ENCODE results near the gene GTPBP3. TPM values are rescaled to one million over a fixed set of nuclear protein-coding genes. Genes with fewer than 3 reads are reported as not detected.

GTPBP3 gene
- polyA plus RNA-seq, 4 donors, result 15.7 to 37.9 (median 24.6) TPM

DNA sequence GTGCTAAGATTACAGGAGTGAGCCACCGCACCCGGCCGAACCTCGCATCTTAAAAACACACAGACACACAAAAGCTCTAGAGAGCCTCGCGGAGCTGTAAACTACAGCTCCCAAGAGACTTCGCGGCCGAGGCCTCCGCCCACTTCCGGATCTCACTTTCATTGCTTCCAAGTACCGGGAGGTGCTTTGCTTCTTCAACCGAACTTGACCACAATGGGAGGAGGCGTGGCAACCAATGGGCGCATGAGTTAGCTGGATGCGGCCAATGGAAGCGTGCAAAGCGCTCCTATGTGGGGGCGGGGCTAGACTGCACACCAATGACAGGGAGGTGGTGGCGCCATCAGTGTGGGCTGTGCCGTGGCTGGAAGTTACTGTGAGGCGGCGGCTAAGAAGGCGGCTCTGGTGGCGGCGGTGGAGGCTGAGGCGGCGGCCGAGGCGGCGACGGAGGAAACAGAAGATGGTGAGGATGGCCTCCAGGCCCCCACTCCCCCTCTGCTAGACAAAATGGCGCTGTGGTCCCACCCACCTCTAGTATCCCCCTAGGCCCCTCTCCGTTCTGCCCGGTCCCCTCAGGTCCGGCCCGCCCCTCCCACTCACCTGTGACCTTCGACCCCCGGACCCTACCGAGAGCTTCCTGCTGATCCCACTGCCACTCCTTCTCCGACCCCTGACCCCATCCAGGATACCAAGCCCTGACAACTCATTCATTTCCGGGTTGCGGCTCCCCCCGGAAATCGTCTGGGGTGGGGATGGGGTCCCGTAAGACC, 28.0 kb upstream of the GTPBP3 start, which contains the start of gene DDA1:
TSS of gene DDA1 (plus strand) at position 366 of the 767 bp plus-strand sequence. CDS start at position 458, 92 bp downstream.
- DNase-seq (ENCODE audit: low read depth in 4 of 4, low spot score in 2 of 4), result peak; percentile 89 to 100 (median 98)

DNA sequence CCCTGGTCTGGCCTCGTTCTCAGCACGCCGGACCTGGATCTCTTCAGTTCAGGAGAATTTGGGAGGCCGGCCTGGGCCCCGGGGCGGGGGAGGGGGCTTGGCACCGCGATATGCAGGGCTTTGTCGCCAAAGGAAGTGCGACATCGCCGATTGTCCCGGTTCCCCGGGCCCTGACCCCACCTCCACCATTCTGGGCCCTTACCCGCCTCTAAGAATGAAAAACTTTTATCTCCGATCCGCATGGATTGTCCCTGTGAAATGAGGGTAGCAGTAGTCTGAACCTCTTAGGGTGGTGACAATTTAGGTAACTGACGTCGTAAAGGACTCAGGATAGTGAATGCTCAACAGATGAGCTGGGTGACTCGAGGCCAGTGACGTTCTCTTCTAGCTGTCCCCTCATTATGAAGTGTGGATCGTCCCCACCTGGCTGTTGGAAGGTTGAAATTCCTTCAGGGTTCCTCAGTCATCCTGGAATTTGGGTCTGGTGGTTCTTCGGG, 27.3 kb upstream of the GTPBP3 start:
- DNase-seq (ENCODE audit: low read depth in 4 of 4, low spot score in 2 of 4), result no peak

GRCh38 chr19:17311455-17312188, 25.7 kb upstream of the GTPBP3 start:
- DNase-seq (ENCODE audit: low read depth in 4 of 4, low spot score in 2 of 4), result no peak

DNA sequence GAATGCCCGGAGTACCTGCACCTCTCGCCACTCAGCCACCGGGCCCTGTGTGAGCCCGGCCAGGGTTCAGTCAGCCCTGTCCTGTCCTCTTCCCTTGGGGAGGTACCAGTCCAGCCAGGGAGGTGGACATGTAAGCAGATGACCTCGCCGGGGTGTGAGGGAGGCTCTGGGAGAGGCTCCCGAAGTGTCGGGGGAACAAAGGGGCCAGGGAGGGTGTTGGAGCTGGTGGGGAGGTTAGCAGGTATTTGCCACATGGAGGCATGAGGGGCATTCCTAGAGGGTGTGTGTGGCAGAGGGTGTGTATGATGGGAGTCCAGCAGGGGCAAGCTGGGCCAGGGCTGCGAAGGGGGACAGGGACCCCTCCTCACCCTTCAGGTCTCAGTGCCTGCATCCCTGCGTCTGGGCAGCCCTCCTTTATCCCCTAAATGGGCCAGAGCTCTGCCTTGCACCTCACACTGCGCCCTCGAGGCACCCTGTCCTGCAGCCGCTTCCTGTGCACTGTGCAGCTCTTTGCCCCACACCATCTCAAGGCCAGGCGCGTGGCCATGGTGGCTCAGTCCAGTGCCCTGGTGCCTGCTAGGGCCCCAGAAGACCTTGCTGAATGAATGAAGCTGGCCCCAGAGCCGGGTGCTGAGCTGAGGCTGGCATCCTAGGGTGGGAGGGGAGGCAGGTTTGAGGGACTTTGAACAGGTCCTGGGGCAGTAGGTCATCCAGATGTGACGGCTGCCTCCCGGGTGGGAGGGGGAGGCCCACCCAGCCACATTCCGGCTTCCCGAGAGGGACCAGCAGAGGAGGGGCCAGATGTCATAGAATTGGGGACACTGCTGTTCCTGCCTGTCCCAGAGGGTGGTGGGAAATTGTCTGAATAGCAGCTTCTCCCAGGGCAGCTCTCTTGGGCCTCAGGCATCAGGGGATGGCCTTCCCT, 24.9 kb upstream of the GTPBP3 start:
- DNase-seq (ENCODE audit: low read depth in 4 of 4, low spot score in 2 of 4), result no peak

DNA sequence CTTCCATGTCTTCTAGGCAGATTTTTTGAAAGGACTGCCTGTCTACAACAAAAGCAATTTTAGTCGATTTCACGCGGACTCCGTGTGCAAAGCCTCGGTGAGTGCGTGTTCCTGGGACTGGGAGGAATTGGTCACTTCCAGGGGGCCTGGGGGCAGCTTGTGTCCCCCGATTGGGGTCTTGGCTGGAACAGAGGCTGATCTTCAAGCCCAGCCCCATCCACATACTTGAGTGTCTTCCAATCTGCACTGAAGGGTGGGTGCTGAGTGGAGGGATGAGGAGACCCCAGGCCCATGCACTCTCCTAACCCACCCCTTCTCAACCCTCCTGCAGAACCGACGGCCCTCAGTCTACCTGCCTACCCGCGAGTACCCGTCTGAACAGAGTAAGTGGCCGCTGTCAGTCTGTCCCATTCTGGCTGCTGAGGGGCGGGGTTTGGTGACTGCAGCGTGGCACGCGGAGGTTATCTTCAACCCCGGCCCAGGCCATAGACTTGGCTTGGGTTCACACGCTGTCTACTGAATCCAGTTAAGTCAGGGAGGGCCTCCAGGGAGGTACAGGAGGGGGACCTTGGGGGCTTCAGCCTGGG, 23.3 kb upstream of the GTPBP3 start:
- no peak for DNase-seq (ENCODE audit: low read depth in 4 of 4, low spot score in 2 of 4)

DNA sequence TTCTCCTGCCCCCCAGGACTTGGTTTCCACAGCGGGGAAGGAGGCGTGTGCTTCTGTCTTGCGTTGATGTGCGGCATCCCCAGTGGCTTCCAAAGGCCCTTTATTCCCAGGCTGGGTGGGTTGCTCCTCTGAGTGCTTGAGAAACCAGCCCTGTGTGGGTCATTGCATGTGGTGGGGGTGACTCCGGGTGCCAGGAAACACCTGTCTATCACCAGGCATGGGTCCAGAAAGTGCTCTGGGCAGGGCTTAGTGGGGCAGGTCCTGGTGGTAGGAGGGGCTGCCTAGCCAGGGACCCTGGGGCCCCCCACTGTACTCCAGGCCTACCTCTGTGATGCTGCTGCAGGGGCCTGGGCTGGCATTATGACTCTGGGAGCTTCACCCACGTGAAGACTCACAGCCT, 18.4 kb upstream of the GTPBP3 start:
- no peak for DNase-seq (ENCODE audit: low read depth in 4 of 4, low spot score in 2 of 4)

DNA sequence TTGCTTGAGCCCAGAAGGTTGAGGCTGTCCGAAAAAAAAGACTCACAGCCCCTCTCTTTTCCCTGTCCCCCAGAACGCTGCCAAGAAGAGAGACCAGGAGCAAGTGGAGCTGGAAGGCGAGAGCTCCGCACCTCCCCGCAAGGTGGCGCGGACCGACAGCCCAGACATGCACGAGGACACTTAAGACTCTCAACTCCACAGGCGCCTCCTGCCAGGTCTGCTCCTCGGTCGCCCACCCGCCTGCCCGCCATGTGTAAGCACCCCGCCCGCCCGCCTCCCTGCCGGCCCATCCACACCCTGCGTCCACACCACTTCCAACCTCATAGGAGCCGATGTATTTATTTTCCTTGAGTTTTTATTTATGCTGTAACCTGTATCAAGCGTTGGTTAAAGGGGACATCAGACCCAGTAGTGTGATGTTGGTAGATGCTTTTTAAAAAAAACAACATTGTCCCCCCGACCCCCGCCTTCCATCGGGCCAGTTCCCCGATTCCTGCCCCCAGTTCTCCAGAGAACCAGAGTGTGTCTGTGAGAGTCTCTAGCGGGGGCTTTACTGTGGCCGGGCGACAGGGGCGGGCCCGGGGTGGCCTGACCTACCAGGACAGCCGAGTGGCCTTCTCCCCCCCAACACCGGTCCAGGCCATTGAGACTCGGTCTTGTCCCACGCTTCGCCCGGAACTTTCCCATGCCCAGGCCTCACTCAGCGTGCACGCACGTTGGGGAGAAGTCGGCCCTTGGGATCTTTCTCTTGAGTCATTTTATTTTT, 17.7 kb upstream of the GTPBP3 start:
- no peak for DNase-seq (ENCODE audit: low read depth in 4 of 4, low spot score in 2 of 4)

- no peak for DNase-seq (ENCODE audit: low read depth in 4 of 4, low spot score in 2 of 4)
Measured at GRCh38 chr19:17320435-17320834, 16.9 kb upstream of the GTPBP3 start.

DNA sequence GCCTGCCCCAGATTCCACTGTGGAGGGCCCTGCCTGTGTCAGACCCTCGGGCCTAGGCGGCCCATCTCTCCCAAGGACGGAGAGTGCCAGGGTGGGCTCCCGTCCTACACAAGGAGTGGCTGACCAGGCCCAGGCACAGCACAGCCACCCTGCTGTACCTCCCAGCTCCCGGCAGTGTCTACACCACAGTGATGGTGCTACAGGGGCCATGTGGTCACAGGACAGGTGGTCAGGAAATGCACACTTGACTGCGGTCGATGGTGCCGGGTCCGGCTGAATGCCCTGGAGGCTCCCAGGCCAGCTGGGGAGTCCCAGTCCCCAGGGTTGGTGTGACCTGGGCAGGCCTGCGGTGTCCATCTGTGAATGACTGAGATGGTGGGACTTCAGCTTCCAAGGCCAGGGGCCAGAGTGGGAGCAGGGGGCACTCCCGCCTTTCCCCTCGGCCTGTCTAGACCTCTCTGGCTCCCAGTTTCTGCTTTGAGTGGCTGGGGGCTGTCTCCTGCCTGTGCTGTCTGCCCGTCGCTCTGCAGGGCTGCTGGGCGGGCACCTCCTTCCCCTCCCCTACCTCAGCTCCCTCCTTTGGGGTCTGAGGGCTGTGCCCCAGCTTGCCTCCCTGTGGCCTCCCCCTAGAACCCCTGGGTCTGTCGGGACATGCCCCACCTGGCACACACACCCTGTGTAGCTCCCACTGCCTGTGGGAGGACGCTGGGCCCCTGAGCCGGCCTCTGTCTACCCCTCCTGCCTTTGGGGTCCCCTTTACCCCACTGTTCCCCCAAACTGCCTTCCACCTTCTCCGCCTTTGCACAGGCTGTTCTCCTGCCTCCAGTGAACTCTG, 15.5 kb upstream of the GTPBP3 start:
- no peak for DNase-seq (ENCODE audit: low read depth in 4 of 4, low spot score in 2 of 4)

GRCh38 chr19:17322854-17323253, 14.5 kb upstream of the GTPBP3 start:
- no peak for DNase-seq (ENCODE audit: low read depth in 4 of 4, low spot score in 2 of 4)

DNA sequence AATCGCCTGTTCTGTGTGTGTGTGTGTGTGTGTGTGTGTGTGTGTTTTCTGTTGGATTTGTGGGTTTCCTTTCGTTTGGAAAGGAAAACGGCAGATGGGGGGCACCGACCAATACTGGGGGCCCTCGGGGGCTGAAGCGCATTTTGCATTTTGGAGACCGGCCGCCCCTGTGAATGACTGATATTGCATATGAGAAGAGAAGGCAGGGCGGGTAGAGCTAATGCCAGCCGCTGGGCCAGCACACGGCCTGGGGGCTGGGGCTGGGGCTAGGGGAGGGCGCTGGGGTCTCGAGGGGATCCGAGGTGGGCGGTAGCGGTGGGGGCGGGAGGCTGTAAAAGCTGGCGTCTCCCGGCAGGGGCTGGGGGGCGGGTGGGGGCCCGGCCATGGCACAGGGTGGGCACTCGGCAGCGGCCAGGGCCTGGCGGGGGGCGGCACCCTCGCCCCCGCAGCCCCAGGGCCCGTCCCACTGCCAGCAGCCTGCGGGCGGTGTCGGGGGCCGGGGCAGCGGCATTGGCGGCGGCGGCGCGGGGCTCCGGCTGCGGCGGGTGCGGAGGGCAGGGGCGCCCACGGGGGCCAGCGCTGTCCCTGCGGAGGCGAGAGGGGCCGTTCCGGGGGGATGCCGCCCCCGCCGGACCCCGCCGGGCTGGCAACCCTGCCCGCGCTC, 13.9 kb upstream of the GTPBP3 start:
- DNase-seq (ENCODE audit: low read depth in 4 of 4, low spot score in 2 of 4), result no peak

DNA sequence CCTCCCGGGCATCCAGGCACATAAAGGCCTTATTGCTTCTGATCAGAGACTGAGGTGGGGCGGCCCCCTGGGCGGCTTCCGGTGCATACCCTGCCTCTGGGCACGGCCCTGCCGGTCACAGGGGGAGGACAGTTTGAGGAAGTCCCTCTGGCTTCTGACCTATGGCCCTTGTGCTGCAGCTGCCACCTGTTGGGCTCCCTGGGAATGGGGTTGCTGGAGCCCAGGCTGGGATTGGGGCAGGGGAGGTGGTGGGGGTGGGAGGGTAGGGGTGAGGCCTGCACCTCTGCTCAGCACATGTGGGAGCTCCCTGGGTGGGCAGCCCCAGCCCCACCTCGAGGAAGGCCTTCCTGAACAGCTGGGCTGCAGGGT, 13.4 kb upstream of the GTPBP3 start:
- DNase-seq (ENCODE audit: low read depth in 4 of 4, low spot score in 2 of 4), result no peak

- DNase-seq (ENCODE audit: low read depth in 4 of 4, low spot score in 2 of 4), result no peak
Measured at GRCh38 chr19:17324357-17325114, 12.8 kb upstream of the GTPBP3 start.

DNA sequence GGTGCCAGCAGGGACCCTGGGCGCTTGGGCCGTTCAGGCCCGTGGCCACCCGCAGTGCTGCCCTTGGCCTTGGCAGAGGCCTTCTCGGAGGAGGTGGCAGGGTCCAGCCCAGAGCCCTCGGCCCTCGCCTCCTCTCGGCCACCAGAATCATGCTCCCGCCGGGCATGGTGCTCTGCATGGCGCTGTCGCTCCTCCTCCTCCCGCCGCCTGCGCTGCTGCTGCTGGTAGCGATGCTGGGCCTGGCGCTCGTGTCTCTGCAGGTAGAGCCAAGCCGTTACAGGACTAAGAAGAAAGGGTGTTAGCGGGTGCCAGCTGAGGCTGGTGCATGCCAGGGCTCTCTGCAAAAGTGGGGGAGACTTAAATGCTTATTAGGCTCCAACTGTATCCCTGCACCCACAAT, 12.2 kb upstream of the GTPBP3 start:
- no peak for DNase-seq (ENCODE audit: low read depth in 4 of 4, low spot score in 2 of 4)

- DNase-seq (ENCODE audit: low read depth in 4 of 4, low spot score in 2 of 4), result no peak
Measured at GRCh38 chr19:17325881-17326594, 11.3 kb upstream of the GTPBP3 start.

GRCh38 chr19:17326595-17326966, 10.8 kb upstream of the GTPBP3 start:
- no peak for DNase-seq (ENCODE audit: low read depth in 4 of 4, low spot score in 2 of 4)

- no peak for DNase-seq (ENCODE audit: low read depth in 4 of 4, low spot score in 2 of 4)
Measured at GRCh38 chr19:17327068-17327653, 10.2 kb upstream of the GTPBP3 start.
